Cortex of kidney (tissue), 1 donor: ENCODE data around the gene BOLL.
"Not testable (repeated sequence)": the region's sequence is repeated elsewhere in the genome, so short reads cannot be mapped to it uniquely, and the experiment has no call there.

ENCODE experiments used
- DNase-seq: peaks from one replicate; lab custom pipeline; 2025; lab: John Stamatoyannopoulos, UW

Gene BOLL

DNA sequence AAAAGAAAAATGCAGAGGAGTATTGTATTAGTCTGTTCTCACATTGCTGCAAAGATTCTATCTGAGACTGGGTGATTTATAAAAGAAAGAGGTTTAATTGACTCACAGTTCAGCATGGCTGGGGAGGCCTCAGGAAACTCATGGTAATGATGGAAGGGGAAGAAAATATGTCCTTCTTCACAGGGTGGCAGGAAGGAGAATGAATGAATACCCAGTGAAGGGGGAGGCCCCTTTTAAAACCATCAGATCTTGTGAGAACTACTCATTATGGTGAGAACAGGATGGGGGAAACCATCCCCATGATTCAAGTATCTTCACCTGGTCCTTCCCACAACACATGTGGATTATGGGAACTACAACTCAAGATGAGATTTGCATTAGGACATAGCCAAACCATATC lies 10.2 kb upstream of the BOLL start:
- DNase-seq, result no peak

DNA sequence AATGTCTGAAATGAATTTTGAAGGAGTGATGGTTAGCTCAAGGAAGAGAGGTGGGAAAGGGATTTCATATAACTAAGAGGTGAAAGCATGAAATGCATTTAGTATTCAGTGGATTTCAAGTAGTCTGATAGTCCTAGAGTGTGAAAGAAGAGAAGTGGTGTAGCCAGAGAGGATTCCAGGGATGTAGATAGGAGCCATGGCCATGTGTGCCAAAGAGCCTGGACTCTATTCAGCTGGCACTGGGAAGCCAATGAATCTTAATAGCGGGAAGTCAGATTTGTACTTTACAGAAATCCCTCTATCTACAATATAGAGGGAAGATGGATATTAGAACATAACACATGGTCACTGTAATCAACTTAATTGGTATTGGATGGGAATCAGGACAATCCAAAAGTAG lies 8.3 kb upstream of the BOLL start:
- DNase-seq, result no peak

DNA sequence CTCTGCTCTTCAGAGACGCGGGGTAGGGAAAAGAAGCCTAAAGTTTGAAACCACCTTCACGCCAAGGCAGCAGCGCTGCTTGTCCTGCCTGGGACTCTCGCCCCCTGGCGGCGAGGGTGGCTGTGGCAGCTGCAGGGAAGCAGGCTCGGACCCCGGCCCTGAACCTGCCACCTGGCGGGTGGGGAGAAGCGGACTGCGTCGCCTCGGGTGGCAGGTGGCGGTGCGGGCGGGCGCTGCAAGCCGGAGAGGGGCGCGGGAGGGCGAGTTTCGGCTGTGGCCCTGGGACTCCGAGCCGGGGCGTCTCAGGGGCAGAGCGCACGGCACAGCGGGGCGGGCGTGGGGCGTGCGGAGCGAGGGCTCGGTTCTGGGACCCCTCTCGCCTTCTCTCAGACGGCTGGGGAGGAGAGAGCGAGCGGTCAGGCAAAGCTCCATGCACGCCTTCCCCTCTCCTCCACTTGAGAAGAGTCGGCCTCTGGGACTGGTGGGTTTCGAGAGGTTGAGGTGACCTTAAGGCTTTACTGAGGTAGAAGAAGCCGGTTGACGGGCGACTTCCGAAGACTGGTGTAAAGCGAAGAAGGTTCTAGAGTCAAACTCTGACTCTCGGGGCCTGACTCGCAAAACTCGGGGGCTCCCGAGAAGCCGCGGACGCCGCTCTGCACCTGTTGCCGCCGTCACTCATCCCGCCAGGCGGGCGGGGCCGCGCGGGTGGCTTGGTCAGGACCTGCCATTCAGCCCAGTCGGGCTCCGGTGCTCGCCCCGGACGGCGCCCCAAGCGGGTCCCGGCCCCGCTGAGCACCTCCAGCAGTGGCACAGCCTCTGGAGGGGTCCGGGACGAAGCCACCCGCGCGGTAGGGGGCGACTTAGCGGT lies 1.1 kb upstream of the BOLL start:
- no peak for DNase-seq

GRCh38 chr2:197782126-197782525 lies 3.0 kb downstream of the BOLL start:
- no peak for DNase-seq

GRCh38 chr2:197779261-197779660 lies 5.9 kb downstream of the BOLL start:
- no peak for DNase-seq

DNA sequence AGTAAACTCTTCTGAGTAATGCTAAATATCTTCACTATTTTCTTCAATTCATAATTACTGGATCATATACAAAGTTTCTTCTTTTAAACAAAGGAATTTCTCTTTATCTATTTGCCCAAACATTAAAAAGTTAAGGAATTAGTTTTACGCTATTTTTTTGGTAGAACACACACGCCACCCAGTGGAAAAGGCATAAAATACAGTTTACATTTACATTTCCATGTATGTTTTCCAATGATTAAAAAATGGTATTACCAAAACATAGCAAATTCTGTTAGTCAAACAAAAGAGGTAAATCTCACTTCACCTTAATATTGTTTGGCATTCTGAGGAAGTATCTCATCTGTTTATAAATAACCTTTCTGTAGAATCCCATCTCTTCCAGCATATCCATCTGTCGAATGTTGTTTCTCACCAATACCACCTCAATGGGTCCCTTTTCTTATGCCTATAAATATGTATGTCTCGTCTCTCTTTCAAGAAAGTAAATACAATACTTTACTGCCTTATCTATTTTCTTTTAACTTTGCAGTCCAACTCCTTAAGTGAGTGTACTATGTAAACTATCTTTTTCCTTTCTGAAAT lies 7.2 kb downstream of the BOLL start:
- DNase-seq, result no peak

GRCh38 chr2:197760293-197760657 lies 24.8 kb downstream of the BOLL start:
- no peak for DNase-seq

- DNase-seq, result no peak
These were observed 25.4 kb downstream of the BOLL start for GRCh38 chr2:197759625-197760292.

- no peak for DNase-seq
These were observed 26.1 kb downstream of the BOLL start for GRCh38 chr2:197759013-197759412.

DNA sequence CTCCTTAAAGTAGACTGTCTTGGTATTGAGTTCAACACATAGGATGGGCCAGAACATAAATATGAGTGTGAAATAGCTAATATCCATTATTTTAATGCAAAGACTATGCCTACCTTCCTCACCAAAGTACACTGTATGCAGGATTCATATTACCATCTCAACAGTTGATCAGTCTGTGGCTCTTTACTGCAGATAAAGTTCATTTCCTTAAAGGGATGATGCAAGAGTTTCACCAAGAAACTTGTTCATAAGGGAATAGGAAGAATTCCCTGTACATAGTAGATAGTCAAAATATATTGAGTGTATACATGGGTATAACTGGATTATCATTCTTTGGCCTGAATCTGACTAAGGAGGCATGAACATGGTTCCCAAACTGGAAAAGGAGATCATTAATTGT lies 44.9 kb downstream of the BOLL start:
- no peak for DNase-seq

DNA sequence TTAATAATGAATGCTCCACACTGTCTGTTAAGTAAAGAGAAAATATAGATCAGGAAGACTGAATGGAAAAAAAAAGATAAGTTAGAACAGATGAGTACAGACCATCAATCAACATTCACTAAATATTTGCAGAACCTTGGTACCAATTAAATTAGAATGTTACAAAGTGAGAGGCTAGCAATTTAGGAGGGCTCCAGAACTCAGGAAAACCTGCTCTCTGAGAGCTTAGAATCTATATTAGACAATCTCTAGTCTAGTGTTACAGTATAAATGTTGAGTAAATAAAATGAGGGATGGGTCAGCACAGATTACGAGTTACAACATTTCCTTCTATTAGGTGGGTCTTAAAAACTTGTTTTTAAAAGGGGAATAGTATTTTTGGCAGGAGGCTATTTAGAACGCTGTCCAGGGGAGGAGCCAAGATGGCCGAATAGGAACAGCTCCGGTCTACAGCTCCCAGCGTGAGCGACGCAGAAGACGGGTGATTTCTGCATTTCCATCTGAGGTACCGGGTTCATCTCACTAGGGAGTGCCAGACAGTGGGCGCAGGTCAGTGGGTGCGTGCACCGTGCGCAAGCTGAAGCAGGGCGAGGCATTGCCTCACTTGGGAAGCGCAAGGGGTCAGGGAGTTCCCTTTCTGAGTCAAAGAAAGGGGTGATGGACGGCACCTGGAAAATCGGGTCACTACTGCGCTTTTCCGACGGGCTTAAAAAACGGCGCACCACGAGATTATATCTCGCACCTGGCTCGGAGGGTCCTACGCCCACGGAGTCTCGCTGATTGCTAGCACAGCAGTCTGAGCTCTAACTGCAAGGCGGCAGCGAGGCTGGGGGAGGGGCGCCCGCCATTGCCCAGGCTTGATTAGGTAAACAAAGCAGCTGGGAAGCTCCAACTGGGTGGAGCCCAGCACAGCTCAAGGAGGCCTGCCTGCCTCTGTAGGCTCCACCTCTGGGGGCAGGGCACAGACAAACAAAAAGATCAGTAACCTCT lies 56.3 kb downstream of the BOLL start:
- not testable (repeated sequence) for DNase-seq

DNA sequence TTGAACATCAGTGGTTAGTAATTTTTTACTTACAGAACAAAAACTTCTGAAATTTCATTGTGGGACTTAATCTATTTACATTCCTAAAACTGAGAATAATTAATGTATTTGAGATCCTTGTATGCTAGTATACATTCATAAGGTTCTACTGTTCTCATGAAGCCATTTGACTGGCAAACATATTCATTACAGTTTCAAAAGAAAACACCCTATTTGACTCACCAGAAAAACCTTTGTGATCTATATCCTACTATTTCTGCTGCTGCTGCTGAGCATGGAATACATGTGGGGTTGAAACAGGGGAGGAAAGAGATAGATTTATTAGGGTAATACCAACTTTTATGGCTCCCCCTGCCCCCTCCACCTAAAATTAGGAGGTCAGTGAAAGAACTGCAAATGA lies 58.1 kb downstream of the BOLL start:
- no peak for DNase-seq

DNA sequence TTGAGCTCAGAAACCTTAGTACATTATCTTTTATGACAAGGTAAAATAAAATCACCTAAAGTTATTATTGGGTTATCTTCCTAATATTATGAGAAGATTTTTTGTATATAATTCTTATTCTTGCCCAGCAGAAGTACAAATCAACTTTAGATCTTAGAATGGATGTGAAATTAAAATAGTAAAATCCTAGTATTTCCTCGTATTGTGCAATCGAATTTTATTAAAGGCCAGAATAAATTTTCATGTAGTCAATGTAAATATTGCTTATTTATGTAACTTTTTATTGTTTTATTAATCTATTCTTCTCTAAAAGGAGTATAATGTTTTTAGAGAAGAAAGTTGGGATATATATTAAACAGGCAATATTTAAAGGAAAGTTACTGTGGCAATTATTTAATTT lies 67.3 kb downstream of the BOLL start:
- no peak for DNase-seq

GRCh38 chr2:197713271-197713670 lies 71.8 kb downstream of the BOLL start:
- no peak for DNase-seq

DNA sequence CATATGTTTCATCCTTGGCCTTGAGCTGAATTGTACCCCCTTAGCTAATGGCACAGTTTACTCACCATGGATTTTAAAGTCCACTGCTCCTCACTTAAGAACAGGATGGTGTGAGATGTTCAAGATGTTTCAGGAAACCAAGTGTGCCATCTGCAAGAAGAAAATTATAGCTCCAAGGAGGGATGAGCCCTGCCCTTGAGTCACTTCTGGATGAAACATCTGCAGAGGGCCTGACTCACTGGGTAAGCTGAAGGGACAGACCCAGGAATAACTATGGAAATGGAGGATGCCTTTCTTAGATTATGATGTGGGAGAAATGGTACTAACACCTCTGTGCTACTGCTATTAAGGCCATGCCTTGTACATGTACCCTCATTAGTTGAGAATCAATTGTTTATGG lies 73.5 kb downstream of the BOLL start:
- no peak for DNase-seq

DNA sequence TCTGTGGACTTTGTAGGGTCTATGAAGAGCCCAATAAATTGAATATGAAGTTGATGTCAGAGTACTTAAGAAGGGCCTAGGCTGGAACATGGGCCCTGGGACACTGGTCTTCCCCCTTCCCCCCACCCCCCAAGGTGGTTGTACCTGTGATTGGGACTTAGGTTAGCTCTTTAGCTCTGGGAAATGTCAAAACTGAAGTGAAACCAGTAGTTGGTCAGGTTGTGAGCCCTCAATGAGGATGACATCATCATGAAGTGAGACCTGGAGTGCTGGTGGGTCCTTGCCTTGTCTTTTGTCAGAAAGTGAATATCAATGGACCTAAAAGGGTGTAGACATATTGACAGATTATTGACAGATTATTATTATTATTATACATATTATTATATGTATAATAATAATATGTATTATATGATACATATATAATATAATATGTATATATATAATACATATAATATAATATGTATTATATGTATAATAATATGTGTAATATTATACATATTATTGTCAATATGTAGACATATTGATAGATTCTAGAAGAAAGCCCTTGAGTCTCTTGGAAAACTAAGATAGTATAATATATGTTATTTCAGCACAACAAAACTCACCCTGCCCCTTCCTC lies 74.6 kb downstream of the BOLL start:
- no peak for DNase-seq

GRCh38 chr2:197709140-197709539 lies 76.0 kb downstream of the BOLL start:
- not testable (repeated sequence) for DNase-seq

- no peak for DNase-seq
These were observed 76.8 kb downstream of the BOLL start for GRCh38 chr2:197708331-197708730.

- DNase-seq, result no peak
These were observed 77.6 kb downstream of the BOLL start for GRCh38 chr2:197707316-197708213.

GRCh38 chr2:197706839-197707207 lies 78.3 kb downstream of the BOLL start:
- DNase-seq, result no peak
